ENCODE data around the gene MACROD2.

MACROD2 gene

GRCh38 chr20:15047601-15048000 lies 1052.3 kb downstream of the MACROD2 start:
- DNase-seq (ENCODE audit: low read depth) = no peak
- no peak overlapping the region for H3K4me3 ChIP-seq (ENCODE audit: low read length)
- TF ChIP-seq CTCF (conservative IDR thresholded peaks at IDR 0.05; ENCODE audit: low read depth, low read length) = no peak

GRCh38 chr20:15056246-15056645 lies 1060.9 kb downstream of the MACROD2 start:
- H3K4me3 ChIP-seq (ENCODE audit: low read length) = no peak overlapping the region
- no peak for DNase-seq (ENCODE audit: low read depth)
- TF ChIP-seq CTCF (conservative IDR thresholded peaks at IDR 0.05; ENCODE audit: low read depth, low read length) = no peak

- no peak for DNase-seq (ENCODE audit: low read depth)
- no peak overlapping the region for H3K4me3 ChIP-seq (ENCODE audit: low read length)
- TF ChIP-seq CTCF (conservative IDR thresholded peaks at IDR 0.05; ENCODE audit: low read depth, low read length) = no peak
These were observed 1063.5 kb downstream of the MACROD2 start for GRCh38 chr20:15058841-15059240.

GRCh38 chr20:15059438-15059837 lies 1064.1 kb downstream of the MACROD2 start:
- no peak for TF ChIP-seq CTCF (conservative IDR thresholded peaks at IDR 0.05; ENCODE audit: low read depth, low read length)
- no peak overlapping the region for H3K4me3 ChIP-seq (ENCODE audit: low read length)
- DNase-seq (ENCODE audit: low read depth) = no peak

GRCh38 chr20:15060265-15061060 lies 1065.1 kb downstream of the MACROD2 start:
- peak; percentile 30 for DNase-seq (ENCODE audit: low read depth)
- H3K4me3 ChIP-seq (ENCODE audit: low read length) = no peak overlapping the region
- no peak for TF ChIP-seq CTCF (conservative IDR thresholded peaks at IDR 0.05; ENCODE audit: low read depth, low read length)

- H3K4me3 ChIP-seq (ENCODE audit: low read length) = no peak overlapping the region
- DNase-seq (ENCODE audit: low read depth) = no peak
- TF ChIP-seq CTCF (conservative IDR thresholded peaks at IDR 0.05; ENCODE audit: low read depth, low read length) = no peak
These were observed 1065.7 kb downstream of the MACROD2 start for GRCh38 chr20:15061061-15061430.

GRCh38 chr20:15061955-15062354 lies 1066.6 kb downstream of the MACROD2 start:
- no peak overlapping the region for H3K4me3 ChIP-seq (ENCODE audit: low read length)
- TF ChIP-seq CTCF (conservative IDR thresholded peaks at IDR 0.05; ENCODE audit: low read depth, low read length) = no peak
- no peak for DNase-seq (ENCODE audit: low read depth)

Data from retinal pigment epithelial cell (primary cell).